ENCODE data around the gene DDAH1.

DDAH1 gene

DNA sequence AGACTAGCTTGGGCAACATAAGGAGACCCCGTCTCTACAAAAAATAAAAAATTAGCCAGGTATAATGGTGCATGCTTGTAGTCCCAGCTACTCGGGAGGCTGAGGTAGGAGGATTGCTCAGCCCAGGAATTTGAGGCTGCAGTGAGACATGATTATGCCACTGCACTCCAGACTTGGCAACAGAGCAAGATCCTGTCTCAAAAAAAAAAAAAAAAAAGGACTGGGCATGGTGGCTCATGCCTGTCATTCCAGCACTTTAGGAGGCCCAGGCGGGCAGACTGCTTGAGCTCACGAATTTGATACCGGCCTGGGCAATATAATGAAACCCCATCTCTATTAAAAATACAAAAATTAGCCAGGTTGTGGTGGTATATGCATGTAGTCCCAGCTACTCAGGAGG, 141.2 kb downstream of the DDAH1 start:
- DNase-seq = no peak

GRCh38 chr1:85322655-85323054, 142.3 kb downstream of the DDAH1 start:
- DNase-seq = no peak

- DNase-seq = no peak
Observed at GRCh38 chr1:85321237-85321964, 143.6 kb downstream of the DDAH1 start.

DNA sequence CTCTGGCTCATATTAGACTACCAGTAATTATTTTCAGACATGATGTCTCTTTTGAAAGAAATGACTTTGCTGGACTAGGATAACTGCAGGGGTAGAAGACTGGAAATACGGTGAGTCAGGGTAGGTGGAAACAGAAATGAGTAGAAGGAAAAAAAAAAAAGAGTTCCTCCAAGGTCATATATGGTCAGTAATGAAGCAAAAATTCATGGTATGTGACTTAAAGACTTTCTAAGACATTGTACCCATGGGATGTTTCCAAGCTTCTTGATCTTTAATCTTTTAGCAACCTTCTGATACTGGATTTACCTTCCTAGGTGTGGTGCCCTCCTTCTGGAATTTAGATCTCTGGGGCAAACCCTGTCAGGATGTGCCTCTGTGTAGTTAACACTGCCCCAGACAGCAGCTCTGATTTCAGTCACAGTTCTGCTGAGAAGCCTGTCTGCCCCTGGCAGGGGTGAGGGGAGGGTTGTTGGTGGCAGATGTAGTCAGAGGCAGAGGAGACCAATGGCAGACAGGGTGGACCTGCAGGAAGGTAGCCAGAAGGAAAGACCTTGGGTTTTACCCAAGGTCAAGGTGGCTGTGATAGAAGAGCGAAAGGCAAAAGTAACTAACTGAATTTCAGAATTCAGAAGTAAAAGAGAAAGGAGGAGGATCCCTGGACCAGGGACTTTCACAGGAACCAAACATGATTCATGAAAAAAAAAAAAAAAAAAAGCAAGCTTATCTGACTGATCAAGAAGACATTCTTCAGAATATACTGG, 144.4 kb downstream of the DDAH1 start:
- DNase-seq = no peak

GRCh38 chr1:85319931-85320330, 145.0 kb downstream of the DDAH1 start:
- DNase-seq = no peak

- no peak for DNase-seq
Observed at GRCh38 chr1:85319491-85319890, 145.5 kb downstream of the DDAH1 start.

- DNase-seq = no peak
Observed at GRCh38 chr1:85318217-85318616, 146.7 kb downstream of the DDAH1 start.

DNA sequence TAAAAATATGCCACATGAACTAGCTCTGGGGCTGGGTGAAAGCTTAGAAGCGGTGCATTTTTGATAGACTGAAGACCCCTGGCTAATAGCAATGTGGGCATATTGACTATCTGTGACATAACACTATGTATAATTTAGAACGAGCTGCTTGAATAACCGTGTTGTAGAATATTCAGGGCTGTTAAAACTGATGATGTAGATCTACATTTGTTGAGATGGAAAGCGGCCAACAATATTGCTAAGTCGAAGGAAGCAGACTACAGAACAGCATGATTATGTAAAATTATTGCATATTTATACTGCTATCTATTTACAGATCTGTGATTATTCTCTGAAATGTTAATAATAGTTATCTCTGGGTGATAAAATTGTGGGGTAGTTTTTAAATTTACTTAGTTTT, 147.4 kb downstream of the DDAH1 start:
- DNase-seq = no peak

DNA sequence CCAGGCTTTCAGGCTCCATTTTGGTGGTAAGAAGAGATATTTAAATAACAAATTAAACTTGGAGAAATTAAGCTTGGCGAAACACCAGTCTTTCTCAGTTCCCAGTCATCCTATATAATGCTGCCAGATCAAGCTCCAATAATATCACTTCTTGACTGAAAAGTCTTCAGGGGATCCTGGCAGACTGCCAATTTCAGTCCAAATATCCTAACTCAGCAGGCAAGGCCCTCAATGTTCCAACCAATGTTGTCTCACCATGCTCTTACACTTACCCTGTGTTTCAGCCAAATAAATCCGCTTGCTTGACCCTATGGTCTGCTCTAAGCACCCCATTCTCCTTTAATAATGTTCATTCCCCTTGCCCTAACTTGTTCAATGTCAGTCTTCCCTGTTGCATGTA, 148.6 kb downstream of the DDAH1 start:
- no peak for DNase-seq

- no peak for DNase-seq
Observed at GRCh38 chr1:85315789-85316188, 149.2 kb downstream of the DDAH1 start.

DNA sequence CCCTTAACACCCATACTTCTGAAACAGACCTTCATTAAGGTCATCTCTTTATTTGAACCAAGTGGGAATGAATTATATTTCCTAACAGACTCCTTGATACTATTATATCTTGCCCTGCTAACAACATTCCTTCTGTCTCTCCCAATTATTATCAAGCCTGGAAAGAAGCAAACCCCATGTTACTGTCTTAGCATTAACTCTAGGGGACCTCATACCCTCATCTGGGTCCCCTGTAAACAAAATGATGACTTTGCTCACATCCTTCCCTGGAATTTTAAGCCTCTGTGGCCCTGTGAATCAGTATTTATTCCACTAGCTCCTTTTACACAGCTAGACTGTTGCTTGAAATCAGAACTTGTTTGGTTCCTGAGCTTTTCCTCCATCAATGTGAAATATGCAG, 150.2 kb downstream of the DDAH1 start:
- DNase-seq = no peak

DNA sequence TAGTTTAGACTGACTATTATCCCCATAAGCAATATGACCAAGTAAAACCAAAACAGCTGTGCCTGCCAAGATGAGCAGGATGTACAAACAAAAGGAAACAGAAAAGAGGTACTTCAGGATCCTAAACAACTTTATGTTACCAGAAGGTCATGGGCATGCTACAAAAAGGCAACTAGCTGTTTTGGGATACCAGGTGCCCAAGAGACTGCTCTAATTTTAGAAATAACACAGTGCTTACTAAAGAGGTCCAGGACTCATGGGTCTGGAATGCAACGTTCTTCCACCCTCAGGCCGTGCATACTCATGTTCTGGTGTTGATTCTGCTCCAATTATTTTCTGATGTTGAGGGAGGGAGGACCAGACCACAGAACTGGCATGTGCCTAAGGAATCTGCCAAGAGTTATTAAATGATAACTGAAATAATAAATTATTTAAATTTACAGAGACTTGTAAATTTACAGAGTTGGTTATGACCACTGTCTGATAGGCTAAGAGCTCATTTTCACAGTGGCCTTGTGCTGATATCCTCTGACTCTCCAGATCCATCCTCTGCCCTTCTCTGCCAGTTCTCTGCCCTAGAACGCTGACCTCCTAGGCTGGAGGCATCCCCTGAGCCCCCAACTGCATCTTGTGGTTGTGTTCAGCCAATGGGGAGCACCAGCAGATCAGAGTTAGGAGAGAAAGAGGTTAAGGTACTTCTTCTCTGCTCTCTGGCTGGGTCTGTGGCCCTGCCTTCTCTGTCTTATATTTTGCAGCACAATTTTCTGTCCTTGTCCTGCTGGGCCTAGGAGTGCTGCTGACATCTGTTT, 150.9 kb downstream of the DDAH1 start:
- DNase-seq = no peak

GRCh38 chr1:85311818-85312217, 153.1 kb downstream of the DDAH1 start:
- DNase-seq = no peak

GRCh38 chr1:85308833-85309350, 156.1 kb downstream of the DDAH1 start:
- no peak for DNase-seq

DNA sequence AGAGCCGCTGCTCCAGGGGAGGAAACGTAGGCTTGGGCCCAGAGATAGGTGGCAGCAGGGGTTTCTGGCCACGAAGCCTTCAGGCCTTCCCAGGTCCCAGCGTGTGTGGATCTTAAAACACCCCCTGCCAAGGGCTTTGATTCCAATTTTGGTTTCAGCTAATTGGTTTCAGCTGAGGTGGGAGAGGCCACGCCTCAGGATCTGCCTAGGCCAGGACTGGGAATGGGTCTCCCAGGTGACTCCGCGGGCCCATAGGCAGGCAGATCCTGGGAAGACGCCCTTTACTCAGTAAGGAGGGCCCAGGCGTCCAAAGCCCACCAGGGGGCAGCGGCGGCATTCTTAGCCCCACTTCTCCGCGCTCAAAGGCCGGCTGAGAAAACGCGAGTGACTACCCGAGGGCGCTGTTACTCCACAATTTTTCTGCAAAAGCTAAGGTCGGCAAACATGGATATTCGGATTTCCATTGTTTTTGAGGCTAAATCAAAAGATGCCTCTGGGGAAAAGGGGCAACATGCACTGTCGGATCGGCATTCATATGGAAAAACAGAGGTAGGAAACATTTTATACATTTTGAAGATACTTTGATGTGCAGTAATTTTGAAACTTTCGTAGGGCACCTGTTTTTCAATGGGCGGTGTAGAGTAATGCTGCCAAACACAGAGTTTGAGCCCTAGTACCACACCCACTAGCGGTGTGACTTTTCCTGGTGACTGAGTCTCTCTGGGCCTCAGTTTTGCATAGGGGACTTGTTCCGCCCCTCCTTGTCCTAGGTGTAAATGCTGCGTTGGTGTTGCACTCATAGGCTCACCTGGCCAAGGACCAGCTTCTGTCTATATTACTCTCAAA, 156.7 kb downstream of the DDAH1 start:
- peak; percentile 29 for DNase-seq

DNA sequence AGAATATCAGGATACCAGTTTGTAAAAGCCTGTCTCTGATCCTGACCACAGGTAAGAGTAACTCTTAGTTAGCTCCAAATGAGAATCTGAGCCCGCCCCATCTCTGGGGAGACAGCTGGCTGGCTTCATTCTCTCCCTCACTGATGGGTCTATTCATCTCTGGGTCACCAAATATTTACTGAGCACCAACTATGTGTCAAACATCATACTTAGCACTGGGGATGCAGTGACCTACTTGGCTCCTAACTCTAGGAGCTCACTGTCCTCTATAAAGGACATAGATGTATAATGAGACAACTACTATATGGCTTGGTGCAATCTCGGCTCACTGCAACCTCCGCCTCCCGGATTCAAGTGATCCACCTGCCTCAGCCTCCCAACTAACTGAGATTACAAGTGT, 158.7 kb downstream of the DDAH1 start:
- DNase-seq = no peak

- no peak for DNase-seq
Observed at GRCh38 chr1:85303440-85304162, 161.4 kb downstream of the DDAH1 start.

DNA sequence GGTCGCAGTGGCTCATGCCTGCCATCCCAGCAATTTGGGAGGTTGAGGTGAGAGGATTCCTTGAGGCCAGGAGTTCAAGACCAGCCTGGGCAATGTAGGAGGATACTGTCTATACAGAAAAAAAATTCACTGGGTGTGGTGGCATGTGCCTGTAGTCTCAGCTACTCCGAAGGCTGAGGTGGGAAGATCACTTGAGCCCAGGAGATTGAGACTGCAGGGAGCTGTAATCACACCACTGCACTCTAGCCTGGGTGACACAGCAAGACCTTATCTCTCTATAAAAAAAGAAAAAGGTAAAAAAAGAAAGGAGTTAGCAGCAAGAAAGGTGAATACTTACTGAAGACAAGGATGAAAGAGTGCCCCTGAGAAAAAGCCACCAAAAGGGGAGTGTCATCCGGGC, 164.8 kb downstream of the DDAH1 start:
- no peak for DNase-seq

DNA sequence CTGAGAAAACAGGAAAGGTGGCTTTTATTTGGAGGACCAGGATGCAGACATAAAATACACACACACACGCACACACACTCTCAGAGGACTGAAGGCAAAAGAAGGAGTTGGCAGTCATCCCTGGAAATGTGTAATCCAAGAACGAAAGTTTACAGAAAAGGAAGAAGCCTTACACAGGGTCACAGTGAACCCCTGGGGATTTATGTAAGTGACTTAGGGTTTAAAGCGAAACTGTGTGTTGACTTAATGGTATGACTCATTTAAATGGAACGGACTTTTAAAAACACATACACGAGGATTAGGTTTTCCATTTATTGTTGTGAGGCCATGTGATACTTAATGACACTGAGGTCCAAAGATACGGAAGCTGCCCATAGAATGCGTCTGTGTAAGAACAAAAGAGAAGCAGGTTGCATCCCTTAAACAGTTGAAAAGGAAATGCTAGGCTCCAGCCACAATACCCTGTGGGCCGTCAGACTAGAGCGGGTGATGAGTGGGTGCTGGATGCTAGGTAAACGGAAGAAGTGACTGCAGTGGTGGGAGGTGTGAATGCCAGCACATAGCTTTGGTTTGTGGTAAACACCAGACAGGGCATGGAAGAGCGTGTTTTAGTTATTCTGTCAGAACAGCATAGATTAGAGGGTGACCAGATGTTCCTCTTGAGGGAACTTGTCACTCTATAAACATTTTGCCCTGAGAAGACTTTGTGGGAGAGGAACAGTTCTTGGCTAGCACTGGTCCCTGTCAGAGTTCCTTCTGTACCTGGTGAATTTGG, 166.9 kb downstream of the DDAH1 start:
- DNase-seq = peak; percentile 41

DNA sequence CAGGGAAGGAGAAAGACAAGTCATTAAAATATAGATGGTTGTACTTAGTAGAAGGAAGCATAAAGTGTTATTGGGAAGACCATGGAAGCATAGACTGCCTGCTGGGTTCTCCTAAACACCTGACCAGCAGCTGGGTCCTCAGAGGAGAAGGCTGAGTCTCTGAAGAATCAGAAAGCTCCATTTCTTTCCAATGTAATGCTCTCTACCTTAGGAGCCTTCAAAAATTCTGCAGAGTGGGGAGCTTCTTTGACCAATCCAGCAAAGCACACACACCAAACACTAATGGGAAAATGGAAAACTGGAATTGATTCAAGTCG, 167.5 kb downstream of the DDAH1 start:
- DNase-seq = no peak

- DNase-seq = no peak
Observed at GRCh38 chr1:85296980-85297379, 168.0 kb downstream of the DDAH1 start.

All from activated effector memory CD4-positive, alpha-beta T cell treated with Interleukin-2 at 50 U/mL for 16 hours (primary cell).